ENCODE results near the gene SLC2A14. TPM values are rescaled to one million over a fixed set of nuclear protein-coding genes. Genes with fewer than 3 reads are reported as not detected.
A peak's percentile ranks its signal among the peaks of the same experiment; 100 is the strongest.
"Not testable (repeated sequence)": the region's sequence is repeated elsewhere in the genome, so short reads cannot be mapped to it uniquely, and the experiment has no call there.

SLC2A14 gene
- total RNA-seq = 5.4 TPM
- long read RNA-seq = 0 reads

GRCh38 chr12:7872566-7873319, at the start of gene SLC2A14:
Gene SLC2A14 (minus strand): TSS chr12:7872915. CDS start chr12:7869880, 3,035 bp downstream.
- DNase-seq (ENCODE audit: low spot score) = peak; percentile 86

GRCh38 chr12:7921181-7921580, 48.5 kb upstream of the SLC2A14 start:
- peak; percentile 14 for DNase-seq (ENCODE audit: low spot score)

DNA sequence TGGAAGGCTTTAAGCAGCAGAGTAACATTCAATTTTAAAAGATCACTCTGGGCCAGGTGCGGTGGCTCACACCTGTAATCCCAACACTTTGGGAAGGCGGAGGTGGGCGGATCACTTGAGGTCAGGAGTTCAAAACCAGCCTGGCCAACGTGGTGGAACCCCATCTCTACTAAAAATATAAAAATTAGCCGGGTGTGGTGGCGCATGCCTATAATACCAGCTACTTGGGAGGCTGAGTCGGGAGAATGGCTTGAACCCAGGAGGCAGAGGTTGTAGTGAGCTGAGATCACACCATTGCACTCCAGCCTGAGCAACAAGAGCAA, 45.5 kb upstream of the SLC2A14 start:
- DNase-seq (ENCODE audit: low spot score) = peak; percentile 60

GRCh38 chr12:7917392-7918267, 44.9 kb upstream of the SLC2A14 start:
- DNase-seq (ENCODE audit: low spot score) = peak; percentile 37

- DNase-seq (ENCODE audit: low spot score) = peak; percentile 43
These were observed 44.2 kb upstream of the SLC2A14 start for GRCh38 chr12:7916936-7917335.

DNA sequence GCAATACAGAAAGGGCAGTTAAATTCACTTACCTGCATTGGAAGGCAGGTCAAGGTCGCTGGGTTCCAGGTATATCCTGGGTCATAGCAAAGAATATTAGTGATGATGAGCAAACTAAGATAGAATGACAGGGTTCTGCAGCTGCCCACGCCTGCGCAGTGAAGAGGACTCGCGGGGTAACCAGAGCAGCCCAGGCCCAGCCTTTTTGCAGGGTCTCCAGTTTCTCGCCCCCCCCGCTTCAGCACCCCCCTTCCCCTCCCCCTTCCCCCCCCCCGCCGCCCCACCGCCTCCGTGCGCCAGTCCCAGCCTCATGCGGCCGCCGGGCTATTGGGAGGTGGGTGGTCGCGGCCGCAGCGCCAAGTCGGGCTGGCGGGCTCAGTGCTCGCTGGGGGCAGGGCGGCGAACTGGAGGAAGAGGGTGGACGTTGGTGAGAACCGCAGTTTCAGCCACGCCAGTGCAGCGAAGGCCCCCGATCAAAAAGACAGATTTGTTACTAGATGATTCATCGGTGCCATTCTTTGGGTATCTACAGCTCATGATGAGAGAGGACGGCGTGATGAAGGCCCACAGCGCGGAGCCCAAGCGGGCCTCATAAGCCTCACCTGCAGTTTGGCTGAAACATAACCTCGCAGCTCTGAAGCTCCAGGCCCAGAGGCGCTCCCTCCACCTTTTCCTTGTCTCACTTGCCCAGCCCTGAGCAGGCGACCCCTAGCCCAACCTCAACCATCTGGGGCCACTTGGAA, 43.1 kb upstream of the SLC2A14 start:
- peak; percentile 87 for DNase-seq (ENCODE audit: low spot score)

DNA sequence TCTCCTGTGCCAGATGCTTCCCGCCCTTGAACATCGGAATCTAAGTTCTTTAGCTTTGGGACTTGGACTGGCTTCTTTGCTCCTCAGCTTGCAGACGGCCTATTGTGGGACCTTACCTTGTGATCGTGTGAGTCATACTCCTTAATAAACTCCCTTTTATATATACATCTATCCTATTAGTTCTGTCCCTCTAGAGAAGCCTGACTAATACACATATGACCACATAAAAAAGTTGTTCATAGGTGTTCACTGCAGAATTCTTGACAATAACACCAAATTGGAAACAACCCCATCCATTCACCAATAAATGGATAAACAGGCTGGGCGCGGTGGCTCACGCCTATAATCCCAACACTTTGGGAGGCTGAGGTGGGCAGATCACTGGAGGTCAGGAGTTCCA, 37.4 kb upstream of the SLC2A14 start:
- DNase-seq (ENCODE audit: low spot score) = peak; percentile 28

GRCh38 chr12:7907009-7907408, 34.3 kb upstream of the SLC2A14 start:
- DNase-seq (ENCODE audit: low spot score) = peak; percentile 11

DNA sequence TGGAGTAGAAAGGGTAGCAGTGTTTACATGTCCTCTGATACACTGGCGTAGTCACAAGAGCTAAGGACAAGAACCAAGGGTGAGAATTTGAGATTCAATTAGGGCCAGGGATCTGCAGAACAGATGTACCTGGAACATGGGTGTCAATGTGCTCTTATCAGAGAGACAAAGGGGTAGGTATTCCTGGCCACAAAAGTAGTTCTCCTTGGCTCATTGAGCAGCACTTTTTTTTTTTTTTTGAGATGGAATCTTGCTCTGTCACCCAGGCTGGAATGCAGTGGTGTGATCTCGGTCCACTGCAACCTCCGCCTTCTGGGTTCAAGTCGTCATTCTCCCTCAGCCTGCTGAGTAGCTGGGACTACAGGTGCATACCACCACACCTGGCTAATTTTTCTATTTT, 33.6 kb upstream of the SLC2A14 start:
- DNase-seq (ENCODE audit: low spot score) = not testable (repeated sequence)

DNA sequence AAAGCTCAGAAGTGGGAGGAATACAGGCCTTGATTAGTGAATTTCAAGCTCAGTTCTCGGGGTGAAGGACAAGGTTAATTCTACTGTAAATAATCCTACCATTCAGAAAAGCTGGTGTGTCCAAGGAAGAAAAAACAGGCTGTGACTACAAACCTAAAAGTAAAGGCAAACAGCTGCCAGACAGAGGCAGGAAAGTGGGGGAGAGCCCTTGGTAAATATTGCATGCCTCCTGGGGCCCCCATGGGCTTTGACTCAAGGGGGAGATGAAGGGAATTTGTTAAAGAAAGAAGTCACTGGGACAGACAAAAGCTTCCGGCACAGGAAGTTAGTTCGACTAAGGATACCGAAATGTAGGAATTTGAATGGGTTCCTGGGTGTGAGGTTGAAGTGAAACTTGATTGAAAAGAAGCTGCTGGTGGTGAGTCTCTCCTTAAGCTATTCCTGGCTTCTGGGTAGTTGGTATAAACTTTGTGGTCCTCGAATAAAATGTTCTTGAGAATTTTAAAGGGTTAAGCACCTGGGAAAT, 32.9 kb upstream of the SLC2A14 start:
- not testable (repeated sequence) for DNase-seq (ENCODE audit: low spot score)

- DNase-seq (ENCODE audit: low spot score) = no peak
These were observed 32.4 kb upstream of the SLC2A14 start for GRCh38 chr12:7905071-7905470.

GRCh38 chr12:7902416-7902815, 29.7 kb upstream of the SLC2A14 start:
- not testable (repeated sequence) for DNase-seq (ENCODE audit: low spot score)

GRCh38 chr12:7899755-7900154, 27.0 kb upstream of the SLC2A14 start:
- DNase-seq (ENCODE audit: low spot score) = no peak

DNA sequence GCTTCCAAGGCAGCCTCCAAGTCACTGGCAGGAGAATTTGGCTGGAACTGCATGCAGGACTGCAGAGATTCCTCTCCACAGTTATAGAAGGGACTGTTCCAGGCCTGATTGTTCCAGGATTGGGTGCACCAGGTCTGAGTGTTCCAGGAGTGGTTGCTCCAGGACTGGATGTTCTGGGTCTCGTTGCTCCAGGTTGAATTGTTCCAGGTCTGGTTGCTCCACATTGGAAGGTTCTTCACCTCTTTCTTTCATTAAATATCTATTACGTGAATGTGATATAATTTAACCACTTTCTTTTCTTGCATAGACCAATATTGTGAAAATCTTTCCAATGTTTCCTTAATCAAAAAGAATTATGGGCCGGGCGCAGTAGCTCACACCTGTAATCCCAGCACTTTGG, 24.0 kb upstream of the SLC2A14 start:
- not testable (repeated sequence) for DNase-seq (ENCODE audit: low spot score)

GRCh38 chr12:7892186-7892980, 19.7 kb upstream of the SLC2A14 start:
- DNase-seq (ENCODE audit: low spot score) = no peak

DNA sequence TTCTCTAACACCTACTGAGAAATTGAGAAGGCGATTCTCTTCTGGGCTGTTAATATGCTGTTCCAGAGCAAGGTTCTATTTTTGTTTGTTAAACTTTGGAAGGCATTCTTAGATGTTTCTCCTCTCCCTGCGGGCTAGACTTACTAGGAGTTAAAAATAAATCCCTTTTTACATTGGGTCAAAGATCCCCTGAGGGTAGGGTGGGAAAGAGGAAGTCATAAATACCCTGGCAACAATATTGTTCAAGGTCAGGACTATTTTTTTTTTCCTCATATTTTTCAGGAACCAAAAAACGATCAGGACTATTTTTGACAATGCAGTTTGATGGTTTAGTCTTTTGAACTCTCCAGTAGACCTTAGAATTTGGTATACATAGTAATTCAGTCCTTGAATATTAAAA, 12.0 kb upstream of the SLC2A14 start:
- no peak for DNase-seq (ENCODE audit: low spot score)

- not testable (repeated sequence) for DNase-seq (ENCODE audit: low spot score)
These were observed 9.0 kb upstream of the SLC2A14 start for GRCh38 chr12:7881736-7882120.

DNA sequence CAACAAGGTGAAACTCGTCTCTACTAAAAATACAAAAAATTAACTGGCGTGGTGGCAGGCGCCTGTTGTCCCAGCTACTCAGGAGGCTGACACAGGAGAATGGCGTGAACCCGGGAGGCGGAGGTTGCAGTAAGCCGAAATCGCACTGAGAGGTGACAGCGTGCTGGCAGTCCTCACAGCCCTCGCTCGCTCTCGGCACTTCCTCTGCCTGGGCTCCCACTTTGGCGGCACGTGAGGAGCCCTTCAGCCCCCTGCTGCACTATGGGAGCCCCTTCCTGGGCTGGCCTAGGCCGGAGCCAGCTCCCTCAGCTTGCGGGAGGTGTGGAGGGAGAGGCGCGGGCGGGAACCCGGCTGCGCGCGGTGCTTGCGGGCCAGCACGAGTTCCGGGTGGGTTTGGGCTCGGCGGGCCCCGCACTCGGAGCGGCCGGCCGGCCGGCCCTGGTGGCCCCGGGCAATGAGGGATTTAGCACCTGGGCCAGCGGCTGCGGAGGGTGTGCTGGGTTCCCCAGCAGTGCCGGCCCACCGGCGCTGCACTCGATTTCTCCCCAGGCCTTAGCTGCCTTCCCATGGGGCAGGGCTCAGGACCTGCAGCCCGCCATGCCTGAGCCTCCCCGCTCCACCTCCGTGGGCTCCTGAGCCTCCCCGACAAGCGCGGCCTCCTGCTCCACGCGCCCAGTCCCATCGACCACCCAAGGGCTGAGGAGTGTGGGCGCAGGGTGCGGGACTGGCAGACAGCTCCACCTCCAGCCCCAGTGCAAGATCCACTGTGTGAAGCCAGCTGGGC, 8.4 kb upstream of the SLC2A14 start:
- not testable (repeated sequence) for DNase-seq (ENCODE audit: low spot score)

DNA sequence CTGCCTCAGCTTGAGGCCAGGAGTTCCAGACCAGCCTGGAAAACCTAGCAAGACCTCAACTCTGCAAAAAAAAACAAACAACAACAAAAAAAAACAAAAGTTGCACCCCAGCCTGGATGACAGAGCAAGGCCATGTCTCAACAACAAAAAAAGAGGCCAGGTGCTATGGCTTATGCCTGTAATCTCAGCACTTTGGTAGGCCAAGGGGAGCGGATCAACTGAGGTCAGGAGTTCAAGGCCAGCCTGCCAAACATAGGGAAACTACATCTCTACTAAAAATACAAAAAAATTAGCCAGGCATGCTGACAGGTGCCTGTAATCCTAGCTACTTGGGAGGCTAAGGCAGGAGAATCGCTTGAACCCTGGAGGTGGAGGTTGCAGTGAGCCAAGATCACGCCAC, 6.5 kb upstream of the SLC2A14 start:
- DNase-seq (ENCODE audit: low spot score) = no peak

DNA sequence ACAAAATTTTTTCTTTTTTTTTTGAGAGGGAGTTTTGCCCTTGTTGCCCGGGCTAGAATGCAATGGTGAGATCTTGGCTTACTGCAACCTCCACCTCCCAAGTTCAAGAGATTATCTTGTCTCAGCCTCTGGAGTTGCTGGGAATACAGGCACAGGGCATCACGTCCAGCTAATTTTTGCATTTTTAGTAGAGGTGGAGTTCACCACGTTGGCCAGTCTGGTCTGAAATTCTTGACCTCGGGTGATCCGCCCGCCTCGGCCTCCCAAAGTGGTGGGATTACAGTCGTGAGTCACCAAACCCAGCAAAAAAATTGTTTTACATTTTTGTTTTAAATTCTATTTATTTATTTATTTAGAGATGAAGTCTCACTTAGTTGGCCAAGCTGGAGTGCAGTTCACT, 4.7 kb upstream of the SLC2A14 start:
- no peak for DNase-seq (ENCODE audit: low spot score)
